Measurements from ENCODE around the gene NFE2L1.
A peak's percentile ranks its signal among the peaks of the same experiment; 100 is the strongest.
"Not testable (repeated sequence)": the region's sequence is repeated elsewhere in the genome, so short reads cannot be mapped to it uniquely, and the experiment has no call there.

Gene NFE2L1

GRCh38 chr17:48023400-48024148 is 24.6 kb upstream of the NFE2L1 start:
- peak; percentile 22 for DNase-seq (ENCODE audit: low read depth)

DNA sequence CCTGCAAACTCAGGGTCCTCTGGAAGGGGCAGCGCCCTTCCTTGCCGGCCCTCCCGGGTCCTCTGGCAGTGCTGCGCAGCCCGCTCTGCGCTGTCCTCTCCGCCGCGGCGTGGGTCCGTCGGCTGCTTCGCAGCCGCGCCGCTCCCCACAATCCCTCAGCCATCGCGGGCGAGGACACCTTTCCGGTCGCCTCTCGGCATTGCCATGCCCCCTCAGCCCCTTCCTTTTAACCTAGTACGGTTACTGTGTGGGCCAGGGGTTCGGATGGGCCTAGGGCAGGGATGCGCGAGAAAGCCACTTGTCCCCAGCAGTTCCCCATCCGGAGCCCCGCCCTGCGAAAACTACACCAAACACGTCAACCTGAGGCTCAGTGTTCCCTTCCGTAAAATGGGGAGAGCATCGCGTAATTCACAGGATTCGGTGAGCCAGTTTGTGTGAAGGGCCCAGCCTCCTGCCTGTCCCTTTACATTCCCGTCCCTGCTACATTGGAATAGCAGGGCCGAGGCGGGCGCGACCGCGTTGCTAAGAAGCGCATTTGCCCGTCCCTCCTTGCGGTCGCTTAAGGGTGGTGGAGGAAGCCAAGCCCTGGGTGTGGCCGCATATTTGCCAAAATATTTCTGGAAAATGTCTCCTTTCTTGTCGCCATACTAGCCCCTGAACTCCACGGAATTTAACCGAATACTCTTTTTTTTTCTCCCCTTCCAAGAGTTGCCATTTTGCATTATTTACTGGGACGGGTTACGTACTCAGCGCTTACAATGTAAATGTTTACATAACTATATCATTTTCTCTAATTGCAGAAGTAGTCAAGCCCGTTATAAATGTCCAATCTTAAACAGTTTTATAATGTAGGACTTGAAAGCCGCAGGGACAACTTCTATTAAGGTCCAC is 23.8 kb upstream of the NFE2L1 start:
- peak; percentile 16 for DNase-seq (ENCODE audit: low read depth)

- DNase-seq (ENCODE audit: low read depth) = peak; percentile 97
Measured at GRCh38 chr17:48025040-48025903, 22.9 kb upstream of the NFE2L1 start.

DNA sequence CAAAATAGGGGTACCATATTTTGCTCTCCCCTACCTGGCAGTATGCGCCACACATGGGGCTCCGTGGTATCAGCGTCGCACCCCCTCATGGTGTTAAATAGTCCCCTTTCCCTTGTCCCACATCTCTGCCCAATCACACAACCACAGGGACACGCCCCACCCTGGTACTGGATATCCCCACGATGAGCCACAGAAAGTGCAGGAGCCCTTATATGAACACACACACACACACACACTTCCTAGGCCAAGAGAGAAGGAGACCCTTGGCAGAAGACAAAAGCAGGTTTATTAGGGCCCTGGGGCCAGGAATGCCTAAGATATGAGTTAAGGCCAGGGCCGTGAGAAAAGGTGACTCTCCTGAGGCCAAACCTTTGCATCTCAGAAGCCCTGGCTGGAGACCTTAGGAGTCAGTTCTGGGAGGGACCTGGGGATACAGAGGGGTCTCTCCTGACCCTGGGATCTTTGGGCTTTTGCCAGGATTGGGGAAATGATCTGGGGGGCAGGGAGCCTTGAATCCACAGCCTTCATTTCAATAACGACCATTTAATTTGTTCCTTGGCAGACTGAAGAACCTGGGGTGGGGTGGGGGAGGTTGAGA is 22.2 kb upstream of the NFE2L1 start:
- DNase-seq (ENCODE audit: low read depth) = no peak

DNA sequence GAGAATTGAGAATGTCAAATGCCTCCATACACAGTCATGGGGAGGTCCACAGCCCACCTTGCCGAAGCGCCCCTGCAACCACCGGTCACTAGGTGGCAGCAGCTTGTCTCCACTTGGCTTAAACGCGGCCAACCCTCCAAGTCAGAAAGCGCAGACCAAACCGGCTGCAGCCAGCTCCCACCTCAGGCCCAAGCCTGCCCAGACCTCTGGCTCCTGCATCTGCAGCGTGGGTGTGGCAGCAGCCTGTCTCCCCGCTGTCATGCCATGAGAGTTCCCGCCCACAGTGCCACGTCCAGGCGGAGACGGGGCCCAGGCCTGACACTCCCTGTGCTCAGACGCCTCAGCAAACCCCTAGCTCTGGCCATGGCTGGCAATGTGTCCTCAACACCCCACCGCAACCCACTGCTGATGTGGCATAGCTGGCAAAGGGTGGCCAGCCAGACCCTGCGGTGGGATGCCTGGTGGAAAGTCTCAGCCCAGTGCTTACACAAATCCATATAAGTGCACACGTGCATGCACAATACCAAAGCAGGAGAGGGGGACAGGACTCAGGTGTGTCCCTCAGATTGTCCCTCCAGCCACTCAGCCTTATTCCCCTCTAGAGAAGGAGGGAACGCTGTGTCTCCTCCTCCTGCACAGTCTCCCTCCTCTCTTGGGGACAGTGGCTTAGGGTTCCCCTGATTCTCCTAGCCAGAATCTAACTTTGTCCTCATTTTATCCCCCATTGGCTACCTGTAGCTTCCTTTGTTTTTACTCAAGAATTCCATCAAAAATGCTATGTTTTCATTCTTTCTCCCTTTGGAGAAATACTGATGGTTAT is 21.4 kb upstream of the NFE2L1 start:
- DNase-seq (ENCODE audit: low read depth) = peak; percentile 56

DNA sequence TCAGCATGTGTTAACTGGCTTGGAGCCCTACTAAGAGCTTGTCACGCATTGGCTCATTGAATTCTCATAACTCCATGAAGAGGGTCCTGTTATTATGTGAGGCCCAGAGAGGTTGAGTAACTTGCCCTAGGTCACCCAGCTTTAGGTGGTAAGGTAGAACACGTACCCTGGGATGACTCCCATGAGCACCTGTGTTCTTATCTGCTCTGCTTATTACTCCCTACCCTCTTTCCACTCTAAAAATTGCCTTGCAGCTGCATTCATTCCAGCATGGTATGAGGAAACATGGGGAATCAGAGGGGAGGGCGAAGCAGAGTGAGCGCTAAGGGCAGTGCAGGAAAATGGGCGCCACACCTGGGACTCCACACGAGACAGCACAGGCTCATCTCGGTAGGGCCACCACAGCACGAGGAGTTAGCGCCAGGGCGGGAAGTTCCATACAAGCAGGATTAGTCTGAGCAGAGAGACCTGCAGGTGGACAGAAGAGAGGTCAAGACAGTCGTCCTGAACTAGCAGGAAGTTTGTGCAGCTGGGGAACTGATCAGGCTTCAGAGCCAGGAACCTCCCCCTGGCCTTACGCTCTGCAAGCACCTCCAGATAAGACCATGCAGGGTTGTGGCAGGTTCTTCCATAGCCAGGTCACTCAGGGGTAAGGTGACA is 20.7 kb upstream of the NFE2L1 start:
- DNase-seq (ENCODE audit: low read depth) = no peak

GRCh38 chr17:48028736-48029135 is 19.4 kb upstream of the NFE2L1 start:
- no peak for DNase-seq (ENCODE audit: low read depth)

- DNase-seq (ENCODE audit: low read depth) = no peak
Measured at GRCh38 chr17:48030531-48030930, 17.6 kb upstream of the NFE2L1 start.

DNA sequence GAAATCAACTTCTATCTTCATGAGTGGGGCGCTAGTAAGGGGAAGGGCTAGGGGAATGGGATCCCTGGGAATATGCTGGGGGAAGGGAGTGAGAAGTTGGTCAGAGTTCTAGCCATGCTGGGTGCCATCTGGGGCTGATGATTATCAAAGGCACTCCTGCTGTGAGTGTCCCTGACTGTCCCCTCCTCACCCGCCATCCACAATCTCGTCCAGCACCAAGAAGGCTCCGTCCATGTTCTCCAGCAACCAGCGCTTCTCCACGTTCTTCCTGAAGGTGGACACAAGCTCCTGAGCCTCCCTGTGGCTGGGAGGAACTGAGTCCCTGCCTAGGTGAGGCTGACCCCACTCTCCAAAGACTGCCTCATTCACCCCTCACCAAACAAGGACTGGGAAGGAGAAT is 16.2 kb upstream of the NFE2L1 start:
- no peak for DNase-seq (ENCODE audit: low read depth)

GRCh38 chr17:48034734-48035133 is 13.4 kb upstream of the NFE2L1 start:
- DNase-seq (ENCODE audit: low read depth) = not testable (repeated sequence)

DNA sequence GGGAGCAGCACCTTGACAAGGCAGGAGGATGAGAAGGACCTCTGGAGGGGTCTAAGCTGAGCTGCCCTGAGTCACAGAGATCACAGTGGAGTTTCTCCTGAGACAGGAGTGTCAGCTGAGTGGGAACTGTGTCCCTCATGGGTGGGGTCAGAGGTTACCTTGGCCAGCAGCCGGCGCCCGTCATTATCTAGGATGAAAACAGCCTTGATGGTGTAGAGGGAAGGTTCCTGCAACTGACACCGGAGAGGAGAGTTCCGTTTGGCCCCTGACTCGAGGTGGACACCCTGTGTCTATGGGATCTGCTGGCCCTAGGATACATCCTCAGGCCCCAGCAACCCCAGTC is 11.5 kb upstream of the NFE2L1 start:
- no peak for DNase-seq (ENCODE audit: low read depth)

GRCh38 chr17:48037036-48037837 is 10.9 kb upstream of the NFE2L1 start, which contains the start of gene COPZ2:
TSS of gene COPZ2 (minus strand) at chr17:48037797. CDS start at chr17:48037777, 20 bp downstream.
- peak; percentile 39 for DNase-seq (ENCODE audit: low read depth)

DNA sequence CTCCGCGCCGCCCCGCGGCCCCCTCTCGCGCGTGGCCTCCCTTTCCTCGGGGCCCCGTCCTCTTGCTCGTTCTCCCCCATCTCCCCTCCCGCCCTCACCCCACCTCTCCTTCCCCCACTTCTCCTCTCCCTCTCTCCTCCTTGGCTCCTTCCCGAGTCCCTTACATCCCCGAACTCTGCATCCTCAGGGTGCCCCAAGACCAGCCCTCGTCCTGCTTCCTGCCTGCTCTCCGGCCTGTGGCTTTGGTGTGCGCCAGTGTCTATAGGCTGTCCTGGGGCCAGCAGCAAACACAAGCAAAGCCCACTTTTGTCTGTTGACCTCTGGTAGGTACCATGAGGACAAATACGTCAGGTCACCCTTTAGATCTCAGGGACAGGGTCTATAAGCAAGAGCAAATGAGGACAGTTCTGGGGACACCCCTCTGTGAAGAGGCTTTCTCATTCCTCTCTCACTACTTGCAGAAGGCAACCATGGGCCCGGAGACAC is 10.3 kb upstream of the NFE2L1 start:
- no peak for DNase-seq (ENCODE audit: low read depth)

DNA sequence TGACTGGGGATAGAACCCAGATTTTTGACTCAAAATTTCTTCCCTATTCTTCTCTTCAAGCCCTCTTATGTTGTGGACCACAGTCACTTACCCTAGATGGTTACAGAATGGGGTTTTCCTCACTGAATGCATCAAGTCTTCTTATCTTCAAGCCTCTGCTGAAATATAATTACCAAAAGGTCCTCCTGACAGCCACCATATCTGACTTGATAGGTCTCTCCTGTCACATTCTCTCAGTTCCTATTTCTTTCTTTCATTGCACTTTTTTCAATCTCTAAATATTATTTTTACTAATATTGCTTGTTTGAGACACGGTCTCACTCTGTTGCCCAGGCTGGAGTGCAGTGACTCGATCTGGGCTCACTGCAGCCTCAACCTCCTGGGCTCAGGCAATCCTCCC is 9.5 kb upstream of the NFE2L1 start:
- no peak for DNase-seq (ENCODE audit: low read depth)

- no peak for DNase-seq (ENCODE audit: low read depth)
Measured at GRCh38 chr17:48043176-48043575, 5.0 kb upstream of the NFE2L1 start.

GRCh38 chr17:48044851-48045250 is 3.3 kb upstream of the NFE2L1 start:
- DNase-seq (ENCODE audit: low read depth) = no peak

DNA sequence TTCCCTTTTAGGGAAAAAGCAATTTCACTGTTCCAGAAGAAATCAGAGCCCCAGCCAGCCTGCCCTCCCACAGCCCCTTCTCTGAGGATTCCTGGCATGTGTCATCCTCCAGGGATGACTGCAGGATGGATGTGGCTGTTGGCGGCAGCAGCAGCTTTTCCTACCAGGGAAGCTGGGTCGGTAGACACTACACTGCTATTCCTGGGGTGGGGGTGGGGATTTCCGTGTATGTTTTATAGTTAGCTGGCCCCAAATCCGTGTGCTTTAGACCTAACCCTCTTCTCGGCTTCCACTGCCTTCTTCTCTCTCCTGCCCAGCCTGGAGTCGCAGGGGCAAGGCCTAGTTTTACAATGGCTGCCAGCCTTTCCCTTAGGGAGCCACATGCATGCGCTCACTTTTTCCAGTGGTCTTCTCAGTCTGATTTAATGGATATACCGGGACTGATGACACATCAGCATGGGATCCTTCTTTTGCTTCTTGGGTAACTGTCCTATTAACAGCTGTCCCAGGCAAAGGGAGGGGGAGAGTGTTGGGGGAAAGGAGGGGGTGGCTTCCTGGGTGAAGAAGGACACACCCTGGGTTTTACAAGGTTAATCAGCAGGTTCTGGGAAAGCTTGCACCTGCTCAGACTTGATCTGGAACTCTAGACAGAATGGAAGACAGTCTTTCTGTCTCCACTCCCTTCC is 2.7 kb upstream of the NFE2L1 start:
- no peak for DNase-seq (ENCODE audit: low read depth)

DNA sequence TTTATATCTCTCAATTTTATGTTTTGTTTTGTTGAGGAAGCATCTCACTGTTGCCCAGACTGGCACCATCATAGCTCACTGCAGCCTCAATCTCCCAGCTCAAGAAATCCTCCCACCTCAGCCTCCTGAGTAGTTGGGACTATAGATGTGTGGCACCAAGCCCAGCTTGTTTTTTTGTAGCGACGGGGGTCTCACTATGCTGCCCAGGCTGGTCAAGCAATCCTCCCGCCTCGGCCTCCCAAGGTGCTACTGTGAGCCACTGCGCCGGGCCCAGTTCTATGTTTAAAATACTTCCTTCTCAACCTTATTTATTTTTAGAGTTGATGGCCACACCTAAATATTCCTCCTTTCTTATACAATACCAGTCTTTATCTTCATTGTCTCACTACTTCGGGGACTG is 1.9 kb upstream of the NFE2L1 start:
- no peak for DNase-seq (ENCODE audit: low read depth)

All from activated T-helper 9 cell treated with anti-CD3 and anti-CD28 coated beads, Interleukin-2, amount 50 U/mL, for 16 hours (primary cell).